GM19239 (cell line): ENCODE measurements around the gene SNCG.
"Not testable (repeated sequence)": the region's sequence is repeated elsewhere in the genome, so short reads cannot be mapped to it uniquely, and the experiment has no call there.

Experiments used
- DNase-seq: peaks from one replicate; pipeline ENCODE4 v3.0.0; 2011; ENCODE audit warnings: low spot score; ENCODE audit not compliant: insufficient read length
- FAIRE-seq: peaks from 2 replicates; lab custom pipeline; 2011; peaks lifted over from hg19 to GRCh38; lab: Jason Lieb, UNC

The SNCG gene

DNA sequence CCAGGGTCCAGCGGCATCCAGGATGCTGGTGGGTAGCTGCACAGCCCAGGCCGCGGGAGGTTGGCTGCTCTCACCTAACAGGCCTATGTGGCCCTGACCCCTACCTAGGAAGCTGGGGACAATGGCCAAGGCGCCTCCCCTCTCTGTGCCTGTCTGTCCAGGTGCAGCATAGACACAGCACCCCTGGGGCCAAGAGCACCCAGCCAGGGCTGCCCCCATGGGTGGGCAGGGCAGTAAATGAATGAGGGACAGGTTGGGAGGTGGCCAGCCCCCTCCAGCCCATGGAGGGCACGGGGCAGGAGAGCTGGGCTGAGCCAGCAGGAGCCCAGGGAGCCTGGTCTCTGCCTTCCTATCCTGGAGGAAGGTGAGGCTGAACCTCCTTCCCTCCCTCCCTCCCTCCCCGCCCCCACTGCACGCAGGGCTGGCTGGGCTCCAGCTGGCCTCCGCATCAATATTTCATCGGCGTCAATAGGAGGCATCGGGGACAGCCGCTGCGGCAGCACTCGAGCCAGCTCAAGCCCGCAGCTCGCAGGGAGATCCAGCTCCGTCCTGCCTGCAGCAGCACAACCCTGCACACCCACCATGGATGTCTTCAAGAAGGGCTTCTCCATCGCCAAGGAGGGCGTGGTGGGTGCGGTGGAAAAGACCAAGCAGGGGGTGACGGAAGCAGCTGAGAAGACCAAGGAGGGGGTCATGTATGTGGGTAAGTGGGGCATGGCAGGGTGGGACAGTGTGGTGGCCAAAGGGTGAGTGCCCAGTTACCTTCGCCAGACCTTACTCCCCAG, at the start of gene SNCG:
TSS of gene SNCG (plus strand) at position 484 of the 785 bp plus-strand sequence. CDS start at position 583, 99 bp downstream.
- no peak for DNase-seq
- FAIRE-seq = no peak

DNA sequence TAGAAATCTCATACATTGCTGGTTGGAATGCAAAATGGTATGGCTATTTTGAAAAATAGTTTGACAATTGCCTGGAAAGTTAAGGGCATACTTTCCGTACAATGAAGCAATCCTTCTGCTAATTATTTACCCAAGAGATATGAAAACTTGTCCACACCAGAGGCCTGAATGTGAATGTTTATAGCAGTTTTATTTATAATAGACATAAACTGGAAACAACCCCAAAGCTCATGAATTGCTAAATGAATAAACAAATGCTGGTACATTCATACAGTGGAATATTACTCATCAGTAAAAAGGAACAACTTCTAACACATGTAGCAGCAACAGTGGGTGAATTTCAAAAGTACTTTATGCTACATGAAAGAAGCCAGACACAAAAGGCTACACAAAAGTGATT, 43.7 kb upstream of the SNCG start:
- DNase-seq (no peak), FAIRE-seq (no peak)

DNA sequence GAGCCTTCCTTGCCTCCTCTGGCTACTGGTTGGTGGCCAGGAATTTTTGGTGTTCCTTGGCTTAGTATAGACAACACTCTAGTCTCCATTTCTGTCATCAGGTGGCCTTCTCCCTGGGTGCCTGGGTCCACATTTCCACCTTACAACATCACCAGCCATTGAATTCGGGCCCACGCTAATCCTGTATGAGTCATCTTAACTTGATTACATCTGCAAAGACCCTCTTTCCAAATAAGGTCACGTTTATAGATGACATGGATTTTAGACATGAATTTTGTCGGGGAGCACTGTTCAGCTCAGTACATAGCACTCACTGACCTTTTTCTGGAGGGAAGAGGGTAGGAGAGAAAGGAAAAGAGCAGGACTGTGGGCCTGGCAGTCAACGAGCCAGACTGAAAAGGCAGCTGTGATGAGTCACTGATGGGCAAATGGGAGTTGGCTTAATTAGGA, 40.4 kb upstream of the SNCG start:
- DNase-seq = no peak
- no peak for FAIRE-seq

DNA sequence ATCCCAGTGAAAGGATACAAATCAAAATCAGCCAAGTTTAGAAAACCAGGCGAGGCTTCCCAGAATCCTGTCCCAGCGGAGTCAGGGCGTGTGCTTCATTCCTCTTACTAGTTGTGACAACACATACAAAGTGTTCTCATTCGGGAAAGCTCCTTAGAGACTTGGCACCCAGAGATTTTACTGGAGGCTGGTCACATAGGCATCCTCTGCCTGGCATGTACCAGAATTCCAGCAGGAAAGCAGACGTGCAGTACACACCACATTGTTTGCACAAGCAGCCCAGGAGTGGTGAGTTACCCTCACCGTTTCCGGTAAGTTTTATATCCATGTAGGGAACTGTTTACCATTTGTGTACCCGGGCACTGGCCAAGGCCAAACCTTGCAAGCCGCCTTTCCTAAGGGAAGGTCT, 35.8 kb upstream of the SNCG start:
- DNase-seq = no peak
- FAIRE-seq = no peak

DNA sequence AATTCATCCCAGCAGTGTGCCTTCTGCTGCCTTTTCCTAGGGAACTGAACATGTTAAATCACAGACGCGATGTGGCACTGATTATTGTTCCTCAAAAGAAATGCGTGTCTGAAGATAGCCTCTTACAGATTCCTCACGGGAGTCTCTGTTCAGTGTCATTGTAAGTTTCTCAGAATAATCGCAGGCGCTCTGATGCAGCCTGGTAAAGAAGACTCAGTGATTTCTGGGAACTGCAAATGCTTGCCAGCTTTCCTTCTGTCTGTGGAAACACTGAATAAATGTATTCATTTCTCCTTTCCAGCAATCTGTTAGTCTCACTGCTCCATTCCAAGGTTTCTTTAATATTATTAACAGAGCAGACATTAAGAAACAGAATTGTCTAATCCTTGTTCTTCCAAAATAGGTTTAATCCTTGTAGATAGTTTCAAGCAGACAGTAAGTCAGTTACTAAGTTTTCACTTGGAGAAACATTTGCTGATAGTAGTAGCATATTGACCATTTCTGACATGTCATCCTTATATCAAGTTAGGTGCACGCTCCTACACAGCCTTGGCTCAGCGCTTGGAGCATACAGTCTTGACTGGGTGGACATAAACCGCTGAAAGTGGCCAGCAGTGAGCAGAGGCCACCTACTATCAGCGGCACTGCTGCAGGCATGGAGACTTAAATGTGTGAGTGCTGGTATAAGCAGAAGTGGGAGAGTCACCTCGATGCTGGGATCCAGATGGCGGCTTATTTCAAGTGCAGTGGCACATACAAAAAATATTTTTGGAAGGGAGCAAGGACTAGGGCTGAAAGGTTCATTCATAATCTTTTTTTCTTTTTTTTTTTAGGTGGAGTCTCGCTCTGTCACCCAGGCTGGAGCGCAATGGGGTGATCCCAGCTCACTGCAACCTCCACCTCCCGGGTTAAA, 28.7 kb upstream of the SNCG start:
- DNase-seq (no peak), FAIRE-seq (no peak)

DNA sequence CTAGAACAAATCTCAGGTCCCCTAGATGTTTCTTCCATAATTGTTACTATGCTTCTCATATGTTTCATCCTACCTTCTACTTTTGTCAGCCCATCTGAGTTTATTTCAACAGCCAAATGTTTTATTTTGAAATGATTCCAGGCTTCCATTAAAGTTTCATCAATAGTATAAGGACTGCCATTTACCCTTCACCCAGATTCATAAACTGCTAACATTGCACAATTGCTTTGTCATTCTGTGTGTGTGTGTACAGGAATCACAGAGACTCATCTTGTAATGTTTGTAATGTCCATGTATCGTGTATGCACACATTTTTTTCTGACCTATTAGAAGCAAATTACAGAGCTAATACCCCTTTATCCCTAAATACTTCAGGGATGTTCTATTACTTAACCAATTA, 26.5 kb upstream of the SNCG start:
- no peak for FAIRE-seq
- DNase-seq = no peak

DNA sequence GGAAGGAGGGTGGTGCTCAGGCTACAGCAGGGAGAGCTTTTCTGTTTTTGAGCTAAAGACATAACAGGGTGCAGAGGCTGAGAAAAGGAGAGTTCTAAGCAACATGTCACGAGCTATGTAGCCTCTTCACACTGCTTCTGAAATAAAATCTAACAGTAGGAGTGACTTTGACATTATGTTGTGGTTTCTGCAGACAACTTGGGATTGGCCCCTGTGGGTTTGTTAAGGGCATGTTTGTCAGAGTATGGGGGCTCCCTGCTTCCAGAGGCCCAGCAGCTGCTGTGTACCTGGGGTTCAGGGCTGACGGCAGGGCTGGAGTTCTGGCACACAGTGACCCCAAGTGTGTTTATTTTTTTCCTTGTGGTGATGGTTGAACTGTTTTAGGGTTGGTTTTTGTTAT, 25.7 kb upstream of the SNCG start:
- no peak for DNase-seq
- FAIRE-seq = no peak

DNA sequence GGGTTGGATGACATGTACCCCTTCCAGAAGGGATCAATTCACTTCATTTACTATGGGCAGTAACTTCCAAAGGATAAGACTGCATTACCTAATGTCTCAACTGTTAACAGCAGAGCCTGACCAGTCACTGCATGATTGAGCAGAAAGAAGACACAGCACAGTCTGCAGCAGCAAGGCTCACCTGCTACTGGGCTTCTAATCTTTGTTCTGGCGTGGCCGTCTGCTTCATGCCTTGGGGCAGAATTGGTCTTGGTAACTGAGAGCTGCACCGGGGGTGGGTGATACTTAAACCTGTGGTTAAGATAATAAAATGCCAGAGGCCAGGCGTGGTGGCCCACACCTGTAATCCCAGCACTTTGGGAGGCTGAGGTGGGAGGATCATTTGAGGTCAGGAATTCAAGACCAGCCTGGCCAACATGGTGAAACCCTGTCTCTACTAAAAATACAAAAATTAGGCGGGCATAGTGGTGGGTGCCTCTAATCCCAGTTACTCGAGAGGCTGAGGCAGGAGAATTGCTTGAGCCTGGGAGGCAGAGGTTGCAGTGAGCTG, 24.2 kb upstream of the SNCG start:
- DNase-seq, FAIRE-seq: not testable (repeated sequence)

DNA sequence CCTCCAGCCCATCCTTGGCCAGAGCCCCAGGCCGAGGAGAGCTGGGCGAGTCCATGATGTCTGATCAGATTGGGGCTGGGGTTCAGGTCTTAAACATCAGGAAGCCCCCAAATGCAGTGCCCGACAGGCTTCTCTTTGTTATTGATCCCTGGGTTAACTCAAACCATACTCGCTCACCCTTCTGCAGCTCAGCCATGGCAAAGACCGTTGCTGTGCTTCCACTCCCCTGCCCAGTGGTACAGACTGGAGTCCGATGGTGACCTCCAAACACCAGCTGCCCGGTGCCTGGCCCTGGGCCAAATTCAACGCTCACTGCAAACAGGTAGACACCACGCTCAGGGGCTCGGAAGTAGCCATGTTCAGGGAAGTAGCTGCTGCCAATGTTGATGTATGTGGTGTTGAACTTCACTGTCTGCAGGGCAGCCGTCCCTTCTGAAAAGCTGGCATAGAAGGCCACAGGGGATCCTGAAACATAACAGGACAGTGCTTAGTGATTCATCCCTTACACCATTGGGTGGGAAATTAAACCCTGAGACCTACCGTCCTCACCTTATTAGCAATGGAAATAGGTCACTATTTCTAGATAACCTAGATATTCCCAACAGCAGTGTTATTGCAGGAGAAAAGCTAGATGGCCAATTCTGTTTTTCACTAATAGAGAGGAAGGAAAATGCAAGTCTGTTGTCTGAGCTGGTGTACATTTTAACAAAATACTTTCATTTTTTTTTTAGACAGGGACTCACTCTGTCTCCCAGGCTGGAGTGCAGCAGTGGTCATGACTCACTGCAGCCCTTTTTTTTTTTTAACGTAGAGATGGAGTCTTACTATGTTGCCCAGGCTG, 21.5 kb upstream of the SNCG start:
- FAIRE-seq = no peak

DNA sequence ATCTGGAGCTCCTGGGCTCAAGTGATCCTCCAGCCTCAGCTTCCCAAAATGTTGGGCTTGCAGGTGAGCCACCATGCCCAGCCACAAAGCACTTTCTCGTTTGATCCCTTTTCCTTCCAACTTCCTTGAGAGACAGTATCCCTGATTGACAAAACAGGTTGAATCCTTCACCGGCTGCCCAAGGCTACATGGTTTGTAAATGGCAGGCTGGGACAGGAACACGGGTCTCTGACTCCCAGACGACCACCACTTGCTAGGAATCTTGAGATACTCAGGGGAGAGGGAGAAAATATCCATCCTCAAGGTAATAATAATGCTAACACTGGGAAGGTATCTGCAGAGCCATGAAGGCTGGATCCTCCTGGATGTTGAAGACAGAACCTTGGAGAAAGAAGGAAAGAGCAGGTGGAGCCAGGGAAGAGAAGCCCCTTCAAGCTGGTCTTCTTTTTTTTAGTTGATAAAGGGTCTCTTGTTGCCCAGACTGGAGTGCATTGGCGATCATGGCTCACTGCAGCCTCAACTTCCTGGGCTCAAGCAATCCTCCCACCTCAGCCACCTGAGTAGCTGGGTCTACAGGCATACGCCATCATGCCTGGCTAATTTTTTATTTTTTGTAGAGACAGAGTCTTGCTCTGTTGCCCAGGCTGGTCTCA, 20.8 kb upstream of the SNCG start:
- no peak for DNase-seq
- FAIRE-seq = no peak

More for the DNA sequence above, 21.5 kb upstream of the SNCG start:
- DNase-seq = no peak

DNA sequence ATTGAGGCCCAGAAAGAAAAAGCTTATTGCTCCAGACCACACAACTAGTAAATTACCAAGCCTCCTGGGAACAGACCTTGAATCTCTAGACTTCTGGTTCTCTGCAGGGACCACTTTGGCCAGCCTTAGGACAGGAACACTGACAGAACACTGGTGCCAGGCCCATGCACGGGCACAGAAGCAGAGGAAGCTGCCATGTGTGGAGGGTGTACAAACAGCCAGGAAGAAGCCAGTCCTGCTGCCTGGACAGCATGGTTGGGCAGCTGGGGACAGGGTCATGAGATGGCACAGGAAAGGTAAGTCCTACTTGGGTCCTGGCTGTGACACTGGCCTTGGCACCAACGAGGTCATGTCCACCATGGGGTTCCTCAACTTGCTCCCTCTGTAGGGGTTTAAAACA, 20.1 kb upstream of the SNCG start:
- FAIRE-seq (no peak), DNase-seq (no peak)

DNA sequence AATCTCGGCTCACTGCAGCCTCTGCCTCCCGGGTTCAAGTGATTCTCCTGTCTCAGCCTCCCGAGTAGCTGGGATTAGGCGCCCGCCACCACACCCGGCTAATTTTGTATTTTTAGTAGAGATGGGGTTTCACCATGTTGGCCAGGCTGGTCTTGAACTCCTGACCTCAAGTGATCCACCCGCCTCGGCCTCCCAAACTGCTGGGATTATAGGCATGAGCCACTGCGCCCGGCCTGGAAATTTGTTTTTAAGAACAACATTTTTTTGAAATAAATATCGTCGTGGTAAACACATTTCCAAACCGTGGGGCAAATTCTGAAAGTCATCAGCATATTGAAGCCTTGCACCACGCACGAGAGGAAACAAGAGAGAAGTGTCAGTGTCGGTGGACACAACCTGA, 18.3 kb upstream of the SNCG start:
- not testable (repeated sequence) for DNase-seq, FAIRE-seq

DNA sequence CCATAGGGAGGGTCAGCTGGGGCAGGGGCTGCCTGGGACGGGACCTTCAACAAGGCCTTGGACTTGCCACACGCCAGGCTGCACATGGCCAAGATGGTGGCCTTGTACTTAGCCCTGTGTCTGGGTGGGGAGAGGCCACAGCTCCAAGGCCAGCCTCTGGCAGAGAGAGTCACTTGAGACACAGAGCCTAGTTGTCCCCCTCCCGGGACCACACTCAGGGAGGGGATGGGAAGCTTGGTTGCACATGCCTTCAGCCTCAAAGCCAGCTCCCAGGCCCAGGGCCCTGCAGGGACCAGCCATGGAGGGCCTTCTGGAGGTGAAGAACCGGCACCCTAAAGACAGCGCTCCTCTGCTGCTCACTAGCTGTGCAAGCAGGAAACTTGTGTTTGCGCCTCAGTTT, 17.7 kb upstream of the SNCG start:
- FAIRE-seq (no peak), DNase-seq (no peak)

DNA sequence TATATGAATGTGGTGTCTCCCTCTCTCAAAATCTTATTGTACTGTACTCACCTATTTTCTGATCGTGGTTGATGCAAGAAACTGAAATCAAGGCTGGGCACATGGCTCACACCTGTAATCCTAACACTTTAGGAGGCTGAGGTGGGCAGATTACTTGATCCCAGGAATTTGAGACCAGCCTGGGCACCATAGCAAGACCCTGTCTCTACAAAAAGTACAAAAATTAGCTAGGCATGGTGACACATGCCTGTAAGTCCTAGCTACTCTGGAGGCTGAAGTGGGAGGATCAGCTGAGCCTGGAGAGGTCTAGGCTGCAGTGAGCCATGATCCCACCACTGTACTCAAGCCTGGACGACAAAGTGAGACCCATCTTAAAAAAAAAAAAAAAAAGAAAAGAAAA, 17.0 kb upstream of the SNCG start:
- FAIRE-seq = no peak
- DNase-seq = no peak

DNA sequence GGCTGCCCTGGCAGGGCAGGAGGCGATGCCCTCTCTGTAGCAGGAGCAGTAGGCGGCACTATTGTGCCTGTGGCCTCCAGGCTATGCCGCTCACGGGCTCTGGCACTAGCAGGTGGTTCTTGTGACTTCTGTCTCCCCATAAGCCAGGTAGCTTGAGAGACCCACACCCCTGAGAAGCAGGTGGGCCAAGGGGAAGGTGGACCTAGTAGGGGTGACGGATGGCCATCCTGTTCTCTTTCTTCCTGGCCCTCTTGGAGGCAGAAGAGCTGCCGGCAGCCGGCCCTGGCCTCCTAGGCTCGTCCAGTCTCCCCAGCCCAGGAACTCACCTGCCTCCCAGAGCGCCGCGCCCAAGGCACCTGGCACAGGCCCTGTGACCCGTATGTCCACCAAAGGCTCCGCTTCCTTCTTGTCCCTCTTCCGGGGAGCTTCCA, 16.4 kb upstream of the SNCG start:
- no peak for DNase-seq
- FAIRE-seq = no peak

DNA sequence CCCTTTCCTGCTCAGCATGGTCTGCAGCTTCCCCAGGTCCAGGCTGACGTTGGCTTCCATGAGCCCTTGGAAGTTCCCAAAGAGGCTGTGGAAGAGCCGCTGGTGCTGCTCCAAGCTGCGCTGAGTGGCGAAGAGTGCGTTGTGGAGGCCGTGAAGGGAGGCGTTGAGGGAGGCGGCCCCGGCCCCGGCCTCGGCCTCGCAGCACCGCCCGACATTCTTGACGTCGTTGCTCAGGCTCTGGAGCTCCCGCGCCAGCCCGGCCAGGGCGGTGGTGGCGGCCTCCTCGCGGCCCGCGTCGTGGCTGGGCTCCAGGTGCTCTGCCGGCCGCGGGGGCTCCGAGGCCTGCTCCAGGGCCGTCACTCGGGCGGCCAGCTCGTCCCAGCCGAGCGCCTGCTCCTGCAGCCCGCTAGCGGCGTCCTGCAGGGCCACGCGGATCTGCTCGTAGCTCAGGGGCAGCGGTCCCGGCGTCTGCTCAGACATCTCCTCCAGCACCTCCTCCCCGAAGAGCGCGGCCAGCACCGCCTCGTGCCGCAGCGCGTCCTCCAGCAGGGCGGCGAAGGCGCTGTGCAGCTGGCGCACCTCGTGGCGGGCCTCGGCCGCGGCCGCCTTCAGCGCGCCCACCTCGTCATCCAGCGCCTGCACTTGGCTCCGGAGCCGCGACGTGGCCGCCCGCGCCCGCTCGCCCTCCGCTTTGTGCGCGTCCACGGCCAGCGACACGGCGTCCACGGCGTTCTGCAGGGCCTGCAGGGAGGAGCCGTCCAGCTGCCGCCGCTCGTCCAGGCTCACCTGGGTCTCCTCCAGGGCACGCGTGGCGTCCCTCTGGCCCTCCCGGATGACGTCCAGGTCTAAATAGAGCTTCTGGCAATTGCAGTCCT, 15.7 kb upstream of the SNCG start:
- no peak for FAIRE-seq
- no peak for DNase-seq

DNA sequence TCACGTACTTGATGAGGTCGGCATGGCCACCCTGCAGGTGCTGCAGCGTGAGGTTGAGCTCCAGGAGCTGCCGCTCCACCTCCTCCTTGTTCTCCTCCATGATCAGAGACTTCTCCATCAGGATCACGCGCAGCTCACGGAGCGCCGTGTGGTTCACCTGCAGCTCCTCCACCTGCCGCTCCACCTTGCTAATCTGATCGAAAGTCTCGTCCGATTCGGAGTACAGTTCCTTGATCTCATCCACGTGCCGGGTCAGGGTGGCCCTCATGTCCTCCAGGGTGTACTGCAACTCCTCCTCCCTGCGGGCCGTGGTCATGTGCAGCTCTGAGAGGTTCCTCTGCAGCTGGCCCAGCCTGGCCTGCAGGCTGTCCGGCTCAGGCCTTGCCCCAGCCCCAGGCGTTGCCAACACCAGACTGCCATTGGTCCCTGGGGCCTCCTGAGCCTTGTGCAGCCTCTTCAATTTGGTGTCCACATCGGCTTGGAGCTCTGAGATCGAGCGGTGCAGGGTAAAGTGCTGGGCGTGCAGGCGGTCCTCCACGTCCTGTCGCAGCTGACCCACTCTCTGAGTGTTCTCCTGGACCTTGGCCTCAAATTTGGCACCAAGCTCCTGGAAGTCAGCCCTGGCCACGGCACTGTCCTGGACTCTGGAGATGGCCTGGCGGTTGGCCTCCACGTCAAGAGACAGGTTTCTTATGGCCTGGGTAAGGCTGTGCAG, 14.9 kb upstream of the SNCG start:
- DNase-seq (no peak), FAIRE-seq (no peak)

DNA sequence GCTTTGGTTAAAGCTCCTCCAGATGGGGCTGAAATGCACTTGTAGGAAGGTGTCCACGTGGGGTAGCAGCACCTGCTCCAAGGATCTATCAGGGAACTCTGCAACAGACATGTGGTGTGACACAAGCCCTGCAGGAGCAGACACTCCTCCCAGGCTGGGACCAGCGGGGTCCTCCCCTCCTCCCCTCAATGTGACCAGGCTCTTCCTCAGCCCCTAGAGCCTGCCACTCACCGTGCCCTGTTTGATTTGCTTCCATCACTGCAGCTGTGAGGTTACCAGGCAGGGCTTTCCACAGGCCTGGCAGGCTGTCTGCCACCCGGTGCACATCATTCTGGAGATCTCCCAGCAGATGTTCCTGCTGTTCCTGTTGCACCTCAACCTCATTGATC, 14.4 kb upstream of the SNCG start:
- DNase-seq (no peak), FAIRE-seq (no peak)
